K562 (cell line): ENCODE results near the gene ARAP1. TPM values are rescaled to one million over a fixed set of nuclear protein-coding genes. Genes with fewer than 3 reads are reported as not detected.

Experiments used
- ATAC-seq: fragments of 200-7000 bp; cut with Tn5 transposase; 3 replicates; pipeline ENCODE4 v1.9.1; 2020; ENCODE audit warnings: moderate library complexity
- BruUV-seq: library from RNA; stranded (reverse); fragments of 400-500 nt; replicated peaks from 2 replicates; lab custom pipeline; 2021; lab: Mats Ljungman, UMichigan
- CTCF ChIA-PET: fragments of 300-600 bp; formaldehyde crosslinking; extraction: SDS; loops from one replicate; lab custom pipeline; 2021; ENCODE audit warnings: low intra/inter-chr PET ratio; lab: Yijun Ruan, JAX
- POLR2A ChIA-PET: fragments of 300-600, 350-650 bp; sonication (Branson Sonifier 250); formaldehyde crosslinking; extraction: SDS; loops from one replicate; lab custom pipeline; 2021; ENCODE audit warnings: antibody characterized with exemption, inconsistent platforms; lab: Yijun Ruan, JAX
- DNase-seq, 4 experiments: peaks; one replicate each; pipeline versions ENCODE4 v3.0.0 to v3.0.0-alpha.2; 2011 to 2018; ENCODE audit warnings: low spot score in 3 of 4, mixed read lengths in 3 of 4; ENCODE audit errors: extremely low read depth in 1 of 4
- FAIRE-seq: peaks from 2 replicates; lab custom pipeline; 2011; peaks lifted over from hg19 to GRCh38; lab: Jason Lieb, UNC
- H2AFZ ChIP-seq: 2 replicates; pipeline ENCODE4 v1.6.0; 2011; ENCODE audit warnings: low read depth, low read length, control low read depth, inconsistent platforms
- H3K27ac ChIP-seq: fragments of 200-600 bp; 3 replicates; pipeline ENCODE4 v1.8.0; 2011; ENCODE audit warnings: low read depth, mild to moderate bottlenecking, control low read depth, inconsistent platforms, low read length, moderate library complexity, mixed read lengths; ENCODE audit errors: extremely low read depth
- H3K27me3 ChIP-seq, 2 experiments: fragments of 300-600 bp in 1 of 2; 2 replicates in 1 of 2; 3 replicates in 1 of 2; pipeline versions ENCODE4 v1.6.0 to v1.8.0; 2011; ENCODE audit warnings: inconsistent platforms in 2 of 2, low read length in 2 of 2, mild to moderate bottlenecking in 1 of 2, mixed read lengths in 1 of 2, moderate library complexity in 1 of 2; ENCODE audit not compliant: control insufficient read depth in 2 of 2, insufficient read depth in 2 of 2
- H3K36me3 ChIP-seq: fragments of 300-600 bp; 3 replicates; pipeline ENCODE4 v1.8.0; 2011; ENCODE audit warnings: mild to moderate bottlenecking, low read length, inconsistent platforms; ENCODE audit not compliant: control insufficient read depth, insufficient read depth
- H3K4me1 ChIP-seq, 2 experiments: fragments of 200-600 bp in 1 of 2; replicated peaks in 1 of 2; 2 replicates in 1 of 2; 3 replicates in 1 of 2; pipeline versions ENCODE4 v1.5.1 to v1.8.0; 2011; ENCODE audit warnings: inconsistent platforms in 2 of 2, low read length in 2 of 2, mild to moderate bottlenecking in 1 of 2, mixed read lengths in 1 of 2, moderate library complexity in 1 of 2; ENCODE audit not compliant: control insufficient read depth in 2 of 2, insufficient read depth in 2 of 2
- H3K4me2 ChIP-seq: 2 replicates; pipeline ENCODE4 v1.6.1; 2011; ENCODE audit warnings: low read length, control low read depth, inconsistent platforms, mixed read lengths; ENCODE audit not compliant: insufficient read depth
- H3K4me3 ChIP-seq: fragments of 200-600 bp; sonication (generic), shearing (Covaris generic); 2 replicates; pipeline ENCODE4 v1.5.1; 2016; ENCODE audit warnings: control low read depth, inconsistent platforms
- H3K79me2 ChIP-seq: fragments of 200-600 bp; 3 replicates; pipeline ENCODE4 v1.8.0; 2011; ENCODE audit warnings: low read length, inconsistent platforms; ENCODE audit not compliant: control insufficient read depth, insufficient read depth
- H3K9ac ChIP-seq, 2 experiments: 2 replicates each; pipeline versions ENCODE4 v1.6.0 to v1.6.1; 2011; ENCODE audit warnings: low read depth in 2 of 2, low read length in 2 of 2, control low read depth in 1 of 2, inconsistent platforms in 1 of 2, mild to moderate bottlenecking in 1 of 2, mixed read lengths in 1 of 2; ENCODE audit not compliant: insufficient read depth in 1 of 2
- H3K9me1 ChIP-seq: one replicate; pipeline ENCODE4 v1.6.0; 2011; ENCODE audit warnings: inconsistent platforms, mild to moderate bottlenecking, low read length, moderate library complexity; ENCODE audit not compliant: control insufficient read depth, insufficient read depth
- H3K9me3 ChIP-seq: replicated peaks from 2 replicates; pipeline ENCODE4 v1.5.1; 2011; ENCODE audit warnings: low read depth, low read length, inconsistent platforms; ENCODE audit not compliant: control insufficient read depth, insufficient read depth
- H4K20me1 ChIP-seq: replicated peaks from 2 replicates; pipeline ENCODE4 v1.6.1; 2011; ENCODE audit warnings: low read length, inconsistent platforms, mixed read lengths; ENCODE audit not compliant: control insufficient read depth, insufficient read depth
- GTF2F1 ChIP-seq: IDR thresholded peaks from 2 replicates; pipeline ENCODE4 v1.6.1; 2011; ENCODE audit warnings: low read depth, low read length, improper control_type of control experiment
- ILF3 ChIP-seq: fragments of 450-650 bp; IDR thresholded peaks from 2 replicates; pipeline ENCODE4 v1.6.1; 2018; ENCODE audit warnings: antibody characterized with exemption, mild to moderate bottlenecking, moderate library complexity, borderline replicate concordance
- MGA ChIP-seq: fragments of 450-650 bp; IDR thresholded peaks from 2 replicates; pipeline ENCODE4 v1.6.1; 2016; ENCODE audit warnings: mild to moderate bottlenecking, moderate library complexity
- MTA3 ChIP-seq: fragments of 450-650 bp; formaldehyde crosslinking; IDR thresholded peaks from 2 replicates; pipeline ENCODE4 v1.6.1; 2017; ENCODE audit warnings: mild to moderate bottlenecking, borderline replicate concordance
- MYC ChIP-seq, 2 experiments: fragments of 250-450 bp in 1 of 2; sonication (Bioruptor Pico) in 1 of 2; IDR thresholded peaks; 2 replicates each; pipeline versions ENCODE4 v1.5.1 to v1.6.1; 2012 to 2021; ENCODE audit warnings: low read depth in 2 of 2, borderline replicate concordance in 1 of 2, improper control_type of control experiment in 1 of 2, low read length in 1 of 2, mild to moderate bottlenecking in 1 of 2, moderate library complexity in 1 of 2
- NBN ChIP-seq: fragments of 450-650 bp; IDR thresholded peaks from 2 replicates; pipeline ENCODE4 v1.6.1; 2016; ENCODE audit warnings: low read depth, mild to moderate bottlenecking
- NFIC ChIP-seq: fragments of 450-650 bp; IDR thresholded peaks from 2 replicates; pipeline ENCODE4 v1.6.1; 2017; ENCODE audit warnings: mild to moderate bottlenecking, inconsistent platforms
- SMAD3 ChIP-seq: fragments of 450-650 bp; formaldehyde crosslinking; conservative IDR thresholded peaks from 2 replicates; pipeline ENCODE4 v1.4.0; 2020; ENCODE audit warnings: mild to moderate bottlenecking
- SMARCA4 ChIP-seq: fragments of 450-650 bp; IDR thresholded peaks from 2 replicates; pipeline ENCODE4 v1.6.1; 2016
- ZKSCAN8 ChIP-seq: fragments of 200-800 bp; sonication (Bioruptor generic); IDR thresholded peaks from 2 replicates; pipeline ENCODE4 v1.6.1; 2016; ENCODE audit warnings: missing genetic modification characterization, missing compliant biosample characterization
- ZNF764 ChIP-seq: fragments of 250-450 bp; sonication (Bioruptor Pico); IDR thresholded peaks from 2 replicates; pipeline ENCODE4 v1.4.0; 2020; ENCODE audit warnings: low read depth, mild to moderate bottlenecking, moderate library complexity
- WGBS: fragments of 100-300 bp; shearing (Covaris generic); methylation state at CpG from one replicate; pipeline ENCODE4 v1.1.6; 2016; ENCODE audit warnings: low coverage, mixed read lengths; ENCODE audit not compliant: insufficient coverage; ENCODE audit errors: missing lambda C conversion rate; 5-methylcytosine and 5-hydroxymethylcytosine counted together
- in situ Hi-C: fragments of 300-500 bp; cut with MboI; formaldehyde crosslinking; loops from 4 replicates; pipeline ENCODE4 v1.15.0; 2018; ENCODE audit warnings: inconsistent platforms, mixed read lengths
- intact Hi-C: fragments of 100-400 bp; cut with micrococcal nuclease; formaldehyde crosslinking; loops from 2 replicates; pipeline ENCODE4 v1.14.2; 2022
- polyA plus RNA-seq, 8 experiments: library from polyadenylated mRNA; depleted of rRNA in 4 of 8; stranded (reverse) in 5 of 8; unstranded in 3 of 8; fragments of >200 nt; fragmentation: Nextera tagmentation in 2 of 8; fragmentation: Illumina TruSeq in 1 of 8; extraction: Ambion mirVana in 2 of 8; extraction: Trizol in 1 of 8; gene quantifications; 2 replicates each; pipeline versions ENCODE4 v1.2.1 to v1.2.3, GENCODE V29; 2011 to 2014; ENCODE audit warnings: inconsistent platforms in 1 of 8, missing spikeins in 1 of 8
- total RNA-seq, 7 experiments: library from RNA; depleted of rRNA in 6 of 7; stranded (reverse); fragments of >200 nt in 6 of 7; fragmentation: Illumina TruSeq in 2 of 7; extraction: Trizol in 2 of 7; gene quantifications; 2 replicates each; pipeline versions ENCODE4 v1.2.1 to v1.2.3, GENCODE V29; 2011 to 2021; ENCODE audit warnings: low replicate concordance in 1 of 7

Gene ARAP1
- total and polyA plus RNA-seq, 9 of the 15 experiments (the other 6 are each of a cell fraction or from before 2014, with no cell fraction given), result 0.23 to 67.0 (median 24.6) TPM

DNA sequence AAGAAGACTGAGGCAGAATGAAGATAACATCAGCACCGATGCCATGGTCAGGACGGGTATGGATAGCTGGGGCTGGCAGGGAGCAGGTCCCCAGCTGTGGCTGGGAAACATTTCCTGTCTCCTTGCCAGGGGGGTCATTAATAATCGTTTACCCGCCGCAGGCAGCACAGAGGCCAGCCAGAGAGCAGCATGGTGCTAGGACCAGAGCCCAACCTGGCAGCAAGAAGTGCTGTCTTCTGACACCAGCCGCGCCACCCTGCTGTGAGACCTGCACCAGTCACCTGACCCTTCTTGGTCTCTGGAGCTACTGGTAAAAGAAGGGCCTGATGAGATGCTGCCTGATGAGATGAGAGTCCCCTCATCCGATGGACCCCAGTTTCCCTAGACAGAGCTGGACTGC lies 114.3 kb downstream of the ARAP1 start:
- FAIRE-seq (no peak), DNase-seq (no peak), ATAC-seq (no peak)
- ChIA-PET POLR2A (interaction anchor here (0.7 to 1.7 kb wide), 3 partner anchors 13 to 47 kb away, joined by 3 read pairs; no protein-coding TSS in a partner anchor), CTCF (no interaction called here)
- WGBS, result 8% methylated on average over 8 of the region's 8 CpGs
- no peaks in the 10 kb centered on the region for H3K79me2 ChIP-seq
- no peaks in the 10 kb centered on the region for H3K9me3 ChIP-seq
- in situ Hi-C loops, result no loop called here
- peaks cover 6% of the 10 kb centered on the region; the same call in 1 of the 2 replicates for H4K20me1 ChIP-seq
- no peak overlapping the region for H3K4me2 ChIP-seq
- H3K27me3 ChIP-seq, result peaks cover 32 to 69% of the 10 kb centered on the region in 2 experiments
- no peaks in the 10 kb centered on the region for H3K9me1 ChIP-seq
- H3K9ac ChIP-seq, result no peak overlapping the region
- no peak overlapping the region for H3K27ac ChIP-seq
- intact Hi-C loops, result no loop called here
- H3K36me3 ChIP-seq, result no peaks in the 10 kb centered on the region
- BruUV-seq, result no TSS peak
- H2AFZ ChIP-seq, result no peak overlapping the region
- H3K4me1 ChIP-seq, result peaks cover 1 to 18% of the 10 kb centered on the region in 2 experiments
- no peak overlapping the region for H3K4me3 ChIP-seq
- TF ChIP-seq MYC (IDR thresholded peaks at IDR 0.05; ENCODE audit: low read depth, low read length) (no peak), MYC (CRISPR knock-in tag; IDR thresholded peaks at IDR 0.05; ENCODE audit: borderline replicate concordance, low read depth) (no peak), NFIC (no peak), MTA3 (no peak), MGA (no peak), ZNF764 (no peak), ZKSCAN8 (CRISPR knock-in tag) (no peak), NBN (no peak), SMARCA4 (no peak), GTF2F1 (no peak), SMAD3 (CRISPR knock-in tag) (no peak), ILF3 (no peak)
